Upper lobe of right lung (tissue), 1 donor: ENCODE data around the gene SLC25A38. TPM values are rescaled to one million over a fixed set of nuclear protein-coding genes. Genes with fewer than 3 reads are reported as not detected.

Experiments
- ATAC-seq: fragments of 200-7000 bp; cut with Tn5 transposase; one replicate; pipeline ENCODE4 v1.9.1; 2020; ENCODE audit warnings: mild to moderate bottlenecking, moderate library complexity
- DNase-seq: peaks from one replicate; pipeline ENCODE4 v3.0.0-alpha.2; 2020
- H3K27ac ChIP-seq: fragments of 200-600 bp; one replicate; pipeline ENCODE4 v1.8.0; 2022
- H3K27me3 ChIP-seq: fragments of 200-600 bp; one replicate; pipeline ENCODE4 v1.8.0; 2022; ENCODE audit warnings: mild to moderate bottlenecking
- H3K36me3 ChIP-seq: fragments of 200-600 bp; one replicate; pipeline ENCODE4 v1.8.0; 2022
- H3K4me1 ChIP-seq: fragments of 200-600 bp; one replicate; pipeline ENCODE4 v1.8.0; 2022
- H3K4me3 ChIP-seq: fragments of 200-600 bp; one replicate; pipeline ENCODE4 v1.8.0; 2022; ENCODE audit warnings: mild to moderate bottlenecking
- H3K9me3 ChIP-seq: fragments of 200-600 bp; one replicate; pipeline ENCODE4 v1.8.0; 2022
- intact Hi-C: fragments of 100-400 bp; cut with DNase I; formaldehyde crosslinking; loops from one replicate; pipeline ENCODE4 v1.11.0; 2022
- total RNA-seq: library from RNA; stranded (reverse); fragmentation: NEBNext Ultra II Directional; extraction: Animal tissue kit (Norgen Biotek cat#: 25700); gene quantifications from one replicate; pipeline ENCODE4 v1.2.1, GENCODE V29; 2021
- TF ChIP-seq, protein P1 (sequence below): fragments of 200-600 bp; IDR thresholded peaks from one replicate; pipeline ENCODE4 v1.8.0; 2022; ENCODE audit warnings: antibody characterized with exemption
- donor health status: DM: no; HTN: yes; CAD: no; lungs with severe emphysema.

The SLC25A38 gene
- total RNA-seq, 1 donor from 2014 or later, result 27.9 TPM

DNA sequence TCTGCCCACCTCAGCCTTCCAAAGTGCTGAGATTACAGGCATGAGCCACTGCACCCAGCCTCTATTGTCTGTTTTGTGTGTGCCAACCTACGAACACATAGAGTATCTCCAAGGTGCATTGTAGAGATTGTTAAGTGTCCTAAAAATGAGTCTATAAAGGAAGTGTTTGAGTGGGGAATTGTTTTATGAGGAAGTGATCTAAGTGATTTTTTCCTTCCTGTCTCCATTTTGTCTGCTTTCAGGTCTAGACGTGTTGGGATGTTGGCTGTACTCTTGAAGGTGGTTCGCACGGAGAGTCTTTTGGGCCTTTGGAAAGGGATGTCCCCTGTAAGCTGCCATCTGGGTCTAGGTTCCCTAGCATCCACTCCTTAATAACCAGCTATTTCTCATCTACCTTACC lies 7.0 kb downstream of the SLC25A38 start:
- Histone ChIP-seq H3K9me3 (no peaks in the 10 kb centered on the region), H3K4me3 (no peak overlapping the region), H3K4me1 (no peaks in the 10 kb centered on the region), H3K27me3 (no peaks in the 10 kb centered on the region), H3K27ac (no peak overlapping the region), H3K36me3 (peaks cover 62% of the 10 kb centered on the region)
- ATAC-seq, result no peak
- intact Hi-C loops, result no loop called here
- DNase-seq, result no peak
- TF ChIP-seq, protein P1, sequence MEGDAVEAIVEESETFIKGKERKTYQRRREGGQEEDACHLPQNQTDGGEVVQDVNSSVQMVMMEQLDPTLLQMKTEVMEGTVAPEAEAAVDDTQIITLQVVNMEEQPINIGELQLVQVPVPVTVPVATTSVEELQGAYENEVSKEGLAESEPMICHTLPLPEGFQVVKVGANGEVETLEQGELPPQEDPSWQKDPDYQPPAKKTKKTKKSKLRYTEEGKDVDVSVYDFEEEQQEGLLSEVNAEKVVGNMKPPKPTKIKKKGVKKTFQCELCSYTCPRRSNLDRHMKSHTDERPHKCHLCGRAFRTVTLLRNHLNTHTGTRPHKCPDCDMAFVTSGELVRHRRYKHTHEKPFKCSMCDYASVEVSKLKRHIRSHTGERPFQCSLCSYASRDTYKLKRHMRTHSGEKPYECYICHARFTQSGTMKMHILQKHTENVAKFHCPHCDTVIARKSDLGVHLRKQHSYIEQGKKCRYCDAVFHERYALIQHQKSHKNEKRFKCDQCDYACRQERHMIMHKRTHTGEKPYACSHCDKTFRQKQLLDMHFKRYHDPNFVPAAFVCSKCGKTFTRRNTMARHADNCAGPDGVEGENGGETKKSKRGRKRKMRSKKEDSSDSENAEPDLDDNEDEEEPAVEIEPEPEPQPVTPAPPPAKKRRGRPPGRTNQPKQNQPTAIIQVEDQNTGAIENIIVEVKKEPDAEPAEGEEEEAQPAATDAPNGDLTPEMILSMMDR, result no peak

DNA sequence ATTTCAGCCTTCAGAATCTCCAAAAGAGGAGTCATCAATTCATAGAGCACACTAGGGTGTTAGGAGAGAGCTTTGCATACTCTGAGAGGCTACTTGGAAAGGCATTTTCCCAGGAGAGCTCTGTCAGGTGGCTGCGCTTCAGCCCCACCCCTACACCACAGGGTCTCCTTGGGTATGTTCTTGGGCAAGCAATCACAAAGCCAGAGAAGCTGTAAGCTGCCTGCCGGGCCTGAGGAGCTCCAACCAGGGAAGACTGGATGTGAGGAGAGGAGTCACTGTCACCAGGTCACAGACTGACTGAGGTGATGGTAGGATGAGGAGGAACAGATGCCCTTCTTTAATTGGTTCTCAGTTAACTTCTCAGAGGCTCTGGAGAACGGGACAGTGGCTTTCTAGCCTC lies 13.5 kb downstream of the SLC25A38 start:
- Histone ChIP-seq H3K27me3 (no peaks in the 10 kb centered on the region), H3K4me1 (no peaks in the 10 kb centered on the region), H3K9me3 (no peaks in the 10 kb centered on the region), H3K4me3 (no peak overlapping the region), H3K36me3 (peaks cover 62% of the 10 kb centered on the region), H3K27ac (no peak overlapping the region)
- DNase-seq, result no peak
- intact Hi-C loops, result no loop called here
- TF ChIP-seq, protein P1, result no peak
- no peak for ATAC-seq

DNA sequence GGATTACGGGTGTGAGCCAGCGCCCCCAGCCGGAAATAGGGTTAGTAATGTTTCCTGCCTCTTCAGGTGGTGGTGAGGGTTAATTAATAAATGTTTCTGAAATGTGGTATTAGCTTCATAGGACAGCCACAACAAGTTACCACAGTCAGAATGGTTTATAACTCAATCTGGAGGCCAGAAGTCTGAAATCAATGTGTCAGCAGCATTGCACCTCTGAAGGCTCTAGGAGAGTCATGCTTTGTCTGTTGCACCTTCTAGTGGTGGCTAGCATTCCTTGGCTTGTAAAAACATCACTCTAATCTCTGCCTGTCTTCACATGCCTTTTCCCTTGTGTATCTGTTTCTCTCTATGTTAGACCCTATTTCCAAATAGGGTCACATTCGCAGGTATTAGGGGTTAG lies 15.5 kb downstream of the SLC25A38 start:
- intact Hi-C loops, result no loop called here
- Histone ChIP-seq H3K9me3 (no peaks in the 10 kb centered on the region), H3K27me3 (no peaks in the 10 kb centered on the region), H3K36me3 (peaks cover 42% of the 10 kb centered on the region), H3K4me1 (no peaks in the 10 kb centered on the region), H3K4me3 (no peak overlapping the region), H3K27ac (no peak overlapping the region)
- TF ChIP-seq, protein P1, result no peak
- ATAC-seq (no peak), DNase-seq (no peak)

DNA sequence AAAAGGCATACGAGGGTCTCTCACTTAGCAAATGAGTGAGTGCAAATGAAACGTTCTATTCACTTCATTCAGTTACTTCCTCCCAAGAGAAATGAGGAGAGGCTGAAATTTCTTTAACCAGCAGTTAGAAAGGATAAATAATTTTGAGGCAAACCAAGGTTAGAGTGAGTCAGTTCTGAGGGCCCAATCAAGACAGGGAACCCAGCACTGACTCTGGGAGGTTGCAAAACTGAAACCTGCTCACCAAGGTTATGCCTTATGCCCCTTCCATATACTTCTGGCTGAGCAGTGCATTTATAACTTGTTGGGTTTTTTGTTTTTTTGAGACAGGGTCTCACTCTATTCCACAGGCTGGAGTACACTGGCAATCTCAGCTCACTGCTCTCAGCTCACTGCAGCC lies 18.8 kb downstream of the SLC25A38 start:
- Histone ChIP-seq H3K9me3 (no peaks in the 10 kb centered on the region), H3K27me3 (no peaks in the 10 kb centered on the region), H3K27ac (no peak overlapping the region), H3K4me1 (peaks cover 5% of the 10 kb centered on the region), H3K36me3 (peaks cover 11% of the 10 kb centered on the region), H3K4me3 (no peak overlapping the region)
- intact Hi-C loops, result no loop called here
- TF ChIP-seq, protein P1, result no peak
- no peak for DNase-seq
- ATAC-seq, result no peak

DNA sequence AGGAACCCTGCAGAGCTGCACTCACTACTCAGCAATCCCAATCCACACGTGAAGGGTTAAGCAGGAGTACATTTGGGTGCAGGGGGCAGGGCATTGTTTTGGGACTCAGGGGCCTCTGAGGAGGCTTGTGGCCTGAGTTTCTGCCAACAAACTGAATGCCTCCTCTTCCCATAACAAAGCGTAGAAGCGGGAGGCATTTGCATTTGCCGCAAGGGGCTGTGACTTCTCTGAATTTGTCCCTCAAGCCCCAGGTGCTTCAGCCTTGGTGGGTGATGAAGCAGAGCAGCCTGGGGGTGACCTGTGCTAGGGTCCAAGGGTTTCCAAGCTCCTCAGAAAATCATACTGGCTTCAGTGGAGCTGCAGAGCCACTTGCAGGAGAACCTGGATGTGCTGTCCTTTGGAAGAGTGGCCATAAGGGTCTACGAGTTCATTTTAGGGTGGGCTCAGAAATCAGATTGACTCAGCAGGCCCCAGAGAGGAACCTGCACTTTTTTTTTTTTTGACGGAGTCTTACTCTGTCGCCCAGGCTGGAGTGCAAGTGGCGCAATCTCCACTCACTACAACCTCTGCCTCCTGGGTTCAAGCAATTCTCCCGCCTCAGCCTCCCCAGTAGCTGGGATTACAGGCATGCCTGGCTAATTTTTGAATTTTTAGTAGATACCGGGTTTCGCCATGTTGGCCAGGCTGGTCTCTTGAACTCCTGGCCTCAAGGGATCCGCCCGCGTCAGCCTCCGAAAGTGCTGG lies 21.9 kb downstream of the SLC25A38 start:
- Histone ChIP-seq H3K4me3 (peak overlapping the region; percentile 94), H3K4me1 (peaks cover 32% of the 10 kb centered on the region), H3K9me3 (no peaks in the 10 kb centered on the region), H3K27me3 (no peaks in the 10 kb centered on the region), H3K27ac (no peak overlapping the region), H3K36me3 (peaks cover 23% of the 10 kb centered on the region)
- intact Hi-C loops, result no loop called here
- TF ChIP-seq, protein P1, result no peak
- DNase-seq, result no peak
- ATAC-seq, result no peak
